HG03521 (cell line): ENCODE measurements around the gene HCN2.
"Not testable (repeated sequence)": the region's sequence is repeated elsewhere in the genome, so short reads cannot be mapped to it uniquely, and the experiment has no call there.

Experiments used
- ATAC-seq: cut with Tn5 transposase; IDR thresholded peaks from one replicate; pipeline ENCODE4 v1.9.1; 2021; ENCODE audit warnings: mild to moderate bottlenecking, moderate library complexity; ENCODE audit not compliant: unreplicated experiment

The HCN2 gene

GRCh38 chr19:602391-603301 is 13.0 kb downstream of the HCN2 start:
- ATAC-seq: no peak

GRCh38 chr19:603302-603639 is 13.6 kb downstream of the HCN2 start:
- not testable (repeated sequence) for ATAC-seq

- not testable (repeated sequence) for ATAC-seq
These were observed 14.1 kb downstream of the HCN2 start for GRCh38 chr19:603779-604178.

GRCh38 chr19:604355-604754 is 14.7 kb downstream of the HCN2 start:
- no peak for ATAC-seq

GRCh38 chr19:605061-605971 is 15.6 kb downstream of the HCN2 start:
- ATAC-seq: not testable (repeated sequence)

- ATAC-seq: no peak
These were observed 17.8 kb downstream of the HCN2 start for GRCh38 chr19:607301-608154.

- no peak for ATAC-seq
These were observed 18.7 kb downstream of the HCN2 start for GRCh38 chr19:608155-609003.

GRCh38 chr19:609004-609346 is 19.3 kb downstream of the HCN2 start:
- no peak for ATAC-seq

- no peak for ATAC-seq
These were observed 20.6 kb downstream of the HCN2 start for GRCh38 chr19:610071-610800.

- no peak for ATAC-seq
These were observed 21.3 kb downstream of the HCN2 start for GRCh38 chr19:610801-611480.

GRCh38 chr19:611481-611868 is 21.8 kb downstream of the HCN2 start:
- ATAC-seq: no peak

- ATAC-seq: no peak
These were observed 23.3 kb downstream of the HCN2 start for GRCh38 chr19:612941-613340.

- ATAC-seq: no peak
These were observed 24.3 kb downstream of the HCN2 start for GRCh38 chr19:613732-614567.

- ATAC-seq: no peak
These were observed 25.9 kb downstream of the HCN2 start for GRCh38 chr19:615619-616018.

- no peak for ATAC-seq
These were observed 26.5 kb downstream of the HCN2 start for GRCh38 chr19:616062-616700.

- no peak for ATAC-seq
These were observed 27.3 kb downstream of the HCN2 start for GRCh38 chr19:616747-617526.
